Tongue (tissue), 2 donors: Measurements from ENCODE around the gene RNF166. TPM values are rescaled to one million over a fixed set of nuclear protein-coding genes. Genes with fewer than 3 reads are reported as not detected.

Experiments
- DNase-seq: peaks from one replicate; pipeline ENCODE4 v3.0.0-alpha.2; 2015
- total RNA-seq: library from RNA; depleted of rRNA; stranded (reverse); fragments of >200 nt; gene quantifications from one replicate; pipeline ENCODE4 v1.2.3, GENCODE V29; 2014

Gene RNF166
- total RNA-seq, 1 donor from 2014 or later: 20.0 TPM

- no peak for DNase-seq
Measured at GRCh38 chr16:88692861-88693260, 13.3 kb downstream of the RNF166 start.

- DNase-seq: no peak
Measured at GRCh38 chr16:88691924-88692560, 14.2 kb downstream of the RNF166 start.

- no peak for DNase-seq
Measured at GRCh38 chr16:88691129-88691813, 14.9 kb downstream of the RNF166 start.

GRCh38 chr16:88690341-88691128 is 15.7 kb downstream of the RNF166 start:
- DNase-seq: no peak

GRCh38 chr16:88688013-88688778 is 18.0 kb downstream of the RNF166 start:
- DNase-seq: peak; percentile 49

- no peak for DNase-seq
Measured at GRCh38 chr16:88687676-88688012, 18.6 kb downstream of the RNF166 start.

- no peak for DNase-seq
Measured at GRCh38 chr16:88687254-88687576, 19.0 kb downstream of the RNF166 start.

GRCh38 chr16:88686439-88687253 is 19.6 kb downstream of the RNF166 start, which contains the start of gene SNAI3:
TSS of gene SNAI3 (minus strand) at chr16:88686507. CDS start at chr16:88686406, 101 bp downstream.
- DNase-seq: peak; percentile 86

- no peak for DNase-seq
Measured at GRCh38 chr16:88686062-88686438, 20.2 kb downstream of the RNF166 start.

GRCh38 chr16:88685156-88686061 is 20.8 kb downstream of the RNF166 start:
- DNase-seq: no peak

- DNase-seq: no peak
Measured at GRCh38 chr16:88684569-88685155, 21.5 kb downstream of the RNF166 start.

GRCh38 chr16:88681709-88682451 is 24.3 kb downstream of the RNF166 start:
- no peak for DNase-seq

GRCh38 chr16:88681084-88681680 is 25.0 kb downstream of the RNF166 start:
- DNase-seq: no peak

GRCh38 chr16:88680554-88681083 is 25.6 kb downstream of the RNF166 start:
- DNase-seq: no peak

GRCh38 chr16:88678224-88678979 is 27.8 kb downstream of the RNF166 start:
- DNase-seq: no peak

- DNase-seq: no peak
Measured at GRCh38 chr16:88677721-88678120, 28.5 kb downstream of the RNF166 start.

GRCh38 chr16:88676502-88677242 is 29.5 kb downstream of the RNF166 start:
- DNase-seq: no peak
